HG03066 (cell line): Measurements from ENCODE around the gene MEGF6.

Experiments
- ATAC-seq: cut with Tn5 transposase; IDR thresholded peaks from one replicate; pipeline ENCODE4 v1.9.1; 2021; ENCODE audit warnings: low read depth; ENCODE audit not compliant: unreplicated experiment

MEGF6 gene

GRCh38 chr1:3645247-3645646, 33.9 kb upstream of the MEGF6 start:
- no peak for ATAC-seq

GRCh38 chr1:3644273-3644672, 33.0 kb upstream of the MEGF6 start:
- ATAC-seq: no peak

- no peak for ATAC-seq
Observed at GRCh38 chr1:3642919-3643675, 31.8 kb upstream of the MEGF6 start.

GRCh38 chr1:3641816-3642215, 30.5 kb upstream of the MEGF6 start:
- no peak for ATAC-seq

- no peak for ATAC-seq
Observed at GRCh38 chr1:3641046-3641760, 29.9 kb upstream of the MEGF6 start.

GRCh38 chr1:3640121-3640837, 29.0 kb upstream of the MEGF6 start:
- ATAC-seq: no peak

- ATAC-seq: no peak
Observed at GRCh38 chr1:3639397-3639911, 28.1 kb upstream of the MEGF6 start.

GRCh38 chr1:3638676-3639075, 27.4 kb upstream of the MEGF6 start:
- no peak for ATAC-seq

- no peak for ATAC-seq
Observed at GRCh38 chr1:3638027-3638426, 26.7 kb upstream of the MEGF6 start.

GRCh38 chr1:3636531-3636930, 25.2 kb upstream of the MEGF6 start:
- no peak for ATAC-seq

- no peak for ATAC-seq
Observed at GRCh38 chr1:3636080-3636479, 24.8 kb upstream of the MEGF6 start.

- ATAC-seq: no peak
Observed at GRCh38 chr1:3634059-3634800, 22.9 kb upstream of the MEGF6 start.

- no peak for ATAC-seq
Observed at GRCh38 chr1:3633344-3634058, 22.2 kb upstream of the MEGF6 start.

GRCh38 chr1:3632716-3633343, 21.5 kb upstream of the MEGF6 start:
- no peak for ATAC-seq

GRCh38 chr1:3632298-3632697, 21.0 kb upstream of the MEGF6 start:
- ATAC-seq: no peak

- no peak for ATAC-seq
Observed at GRCh38 chr1:3631320-3632260, 20.3 kb upstream of the MEGF6 start.

- no peak for ATAC-seq
Observed at GRCh38 chr1:3630914-3631313, 19.6 kb upstream of the MEGF6 start.

- no peak for ATAC-seq
Observed at GRCh38 chr1:3630161-3630611, 18.9 kb upstream of the MEGF6 start.
